Measurements from ENCODE around the gene THSD8. TPM values are rescaled to one million over a fixed set of nuclear protein-coding genes. Genes with fewer than 3 reads are reported as not detected.
A peak's percentile ranks its signal among the peaks of the same experiment; 100 is the strongest.

The THSD8 gene
- total RNA-seq, 4 donors from 2014 or later: not detected

DNA sequence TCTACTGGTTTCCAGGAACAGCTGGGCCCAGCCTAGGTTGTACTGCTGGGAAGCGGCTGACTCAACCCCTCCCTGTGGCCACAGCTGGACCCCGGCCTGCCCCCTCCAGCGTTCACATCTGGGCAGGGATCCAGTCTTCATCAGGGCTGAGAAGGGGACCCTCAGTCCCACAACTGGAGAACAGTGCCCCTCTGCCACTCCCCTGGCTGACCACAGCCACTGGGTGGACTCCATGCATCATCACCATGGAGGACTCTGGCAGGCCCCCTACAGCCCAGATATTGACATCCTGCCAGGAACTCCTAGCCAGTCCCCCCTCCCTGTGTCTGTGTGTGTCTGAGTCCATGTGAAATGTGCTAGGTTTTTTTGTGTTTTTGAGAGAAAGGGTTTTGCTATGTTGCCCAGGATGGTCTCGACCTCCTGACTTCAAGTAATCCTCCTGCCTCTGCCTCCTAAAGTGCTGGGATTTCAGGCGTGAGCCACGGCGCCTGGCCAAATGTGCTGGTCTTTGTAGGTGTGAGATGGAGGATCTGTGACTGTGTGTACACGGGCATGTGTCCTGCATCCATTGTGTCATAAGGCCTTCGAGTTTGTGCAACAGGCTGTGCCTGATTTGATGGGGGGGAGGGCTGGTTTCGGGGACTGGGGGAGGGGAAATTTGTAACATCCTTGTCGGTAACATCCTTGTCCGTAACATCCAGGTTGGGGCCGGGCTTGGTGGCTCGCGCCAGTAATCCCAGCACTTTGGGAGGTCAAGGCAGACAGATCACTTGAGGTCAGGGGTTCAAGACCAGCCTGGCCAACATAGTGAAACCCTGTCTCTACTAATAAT is 22.5 kb upstream of the THSD8 start:
- Histone ChIP-seq H3K9me3 (no peaks in the 10 kb centered on the region), H3K27ac (peak overlapping the region; percentile 72 to 99 (median 98)), H3K36me3 (no peaks in the 10 kb centered on the region), H3K4me1 (peaks cover 0 to 67% (median 32%) of the 10 kb centered on the region in 3 donors), H3K4me3 (peak overlapping the region in 1 of 2 donors; percentile 73), H3K27me3 (no peaks in the 10 kb centered on the region)
- no peak for ATAC-seq
- WGBS, 2 donors (ENCODE audit: low coverage in 1 of 2): 36 to 67% methylated on average over 3 to 10 of the region's 15 CpGs
- peak; percentile 75 for TF ChIP-seq POLR2AphosphoS5 (IDR thresholded peaks at IDR 0.05)
- TF ChIP-seq POLR2A (IDR thresholded peaks at IDR 0.05): no peak

DNA sequence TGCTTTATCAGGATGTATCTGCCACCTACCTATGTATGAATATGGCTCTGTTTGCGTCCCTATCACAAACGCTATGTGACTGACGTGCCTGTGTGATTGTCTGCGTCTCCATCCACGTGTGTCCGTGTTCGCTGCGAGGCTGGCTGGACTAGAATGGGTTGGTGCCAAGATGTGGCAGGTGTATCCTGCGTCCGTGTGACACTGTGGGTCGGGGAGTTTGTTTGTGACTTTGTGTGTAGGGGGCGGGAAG is 19.8 kb upstream of the THSD8 start:
- ATAC-seq: no peak
- 0% methylated on average over 1 of the region's 12 CpGs; no CpG with 5 or more reads in 1 of the 2 donors for WGBS, 2 donors (ENCODE audit: low coverage in 1 of 2)
- no peaks in the 10 kb centered on the region for H3K36me3 ChIP-seq
- H3K27me3 ChIP-seq: no peaks in the 10 kb centered on the region
- peak overlapping the region; percentile 33 to 60 for H3K4me3 ChIP-seq
- H3K9me3 ChIP-seq: no peaks in the 10 kb centered on the region
- peaks cover 0 to 85% (median 47%) of the 10 kb centered on the region in 3 donors for H3K4me1 ChIP-seq
- TF ChIP-seq, protein P1, sequence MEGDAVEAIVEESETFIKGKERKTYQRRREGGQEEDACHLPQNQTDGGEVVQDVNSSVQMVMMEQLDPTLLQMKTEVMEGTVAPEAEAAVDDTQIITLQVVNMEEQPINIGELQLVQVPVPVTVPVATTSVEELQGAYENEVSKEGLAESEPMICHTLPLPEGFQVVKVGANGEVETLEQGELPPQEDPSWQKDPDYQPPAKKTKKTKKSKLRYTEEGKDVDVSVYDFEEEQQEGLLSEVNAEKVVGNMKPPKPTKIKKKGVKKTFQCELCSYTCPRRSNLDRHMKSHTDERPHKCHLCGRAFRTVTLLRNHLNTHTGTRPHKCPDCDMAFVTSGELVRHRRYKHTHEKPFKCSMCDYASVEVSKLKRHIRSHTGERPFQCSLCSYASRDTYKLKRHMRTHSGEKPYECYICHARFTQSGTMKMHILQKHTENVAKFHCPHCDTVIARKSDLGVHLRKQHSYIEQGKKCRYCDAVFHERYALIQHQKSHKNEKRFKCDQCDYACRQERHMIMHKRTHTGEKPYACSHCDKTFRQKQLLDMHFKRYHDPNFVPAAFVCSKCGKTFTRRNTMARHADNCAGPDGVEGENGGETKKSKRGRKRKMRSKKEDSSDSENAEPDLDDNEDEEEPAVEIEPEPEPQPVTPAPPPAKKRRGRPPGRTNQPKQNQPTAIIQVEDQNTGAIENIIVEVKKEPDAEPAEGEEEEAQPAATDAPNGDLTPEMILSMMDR (IDR thresholded peaks at IDR 0.05): no peak
- TF ChIP-seq POLR2AphosphoS5 (IDR thresholded peaks at IDR 0.05) (no peak), EP300 (IDR thresholded peaks at IDR 0.05) (no peak), POLR2A (IDR thresholded peaks at IDR 0.05) (no peak)
- H3K27ac ChIP-seq: peak overlapping the region; percentile 67 to 100 (median 98)

DNA sequence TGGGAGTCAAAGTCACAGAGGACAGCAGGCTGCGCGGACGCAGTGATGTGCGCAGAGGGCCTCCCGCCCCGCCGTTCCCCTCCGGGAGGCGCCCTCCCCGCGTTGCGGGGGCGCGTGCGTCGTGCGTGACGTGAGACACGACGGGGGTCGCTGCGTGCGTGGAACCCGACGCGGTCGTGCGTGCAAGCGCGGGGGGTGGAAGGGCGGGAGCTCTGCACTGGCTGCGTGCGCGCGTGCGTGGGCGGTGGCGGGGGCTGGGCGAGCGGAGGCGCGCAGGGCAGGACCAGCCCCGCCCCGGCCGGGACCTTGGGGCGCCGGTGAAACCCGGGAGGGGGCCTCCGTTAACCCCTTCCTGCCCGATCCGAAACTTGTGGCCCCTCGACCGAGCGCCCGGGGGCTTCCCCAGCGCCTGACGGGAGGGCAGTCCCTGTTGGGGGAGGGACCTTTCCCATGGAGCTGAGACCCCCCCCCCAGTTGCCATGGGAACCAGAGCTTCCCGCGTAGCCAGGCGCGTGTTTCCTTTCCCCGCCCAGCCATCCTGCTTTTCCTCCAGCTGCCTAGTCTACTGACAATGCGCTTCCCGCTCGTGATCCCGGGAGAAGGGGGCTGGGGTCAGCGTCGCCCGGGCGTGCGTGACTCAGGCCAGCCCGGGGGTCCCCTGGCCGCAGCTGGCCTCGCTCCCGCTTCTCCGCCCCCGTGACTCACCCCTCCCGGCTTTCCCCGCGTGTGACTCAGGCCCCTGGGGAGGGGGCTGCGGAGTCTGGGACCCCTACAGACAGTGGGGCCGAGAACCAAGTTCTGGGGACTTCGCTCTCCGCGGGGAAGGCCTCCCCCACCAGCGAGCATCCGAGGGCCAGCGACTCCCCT is 19.2 kb upstream of the THSD8 start:
- Histone ChIP-seq H3K4me1 (peaks cover 0 to 85% (median 45%) of the 10 kb centered on the region in 3 donors), H3K27me3 (no peaks in the 10 kb centered on the region), H3K27ac (peak overlapping the region; percentile 67 to 100 (median 98)), H3K9me3 (no peaks in the 10 kb centered on the region), H3K36me3 (no peaks in the 10 kb centered on the region), H3K4me3 (peak overlapping the region; percentile 33 to 60)
- ATAC-seq: peak; percentile 70
- WGBS, 2 donors (ENCODE audit: low coverage in 1 of 2): no CpG with 5 or more reads among the region's 88 CpGs
- TF ChIP-seq POLR2A (IDR thresholded peaks at IDR 0.05) (peak; percentile 72 to 79), POLR2AphosphoS5 (IDR thresholded peaks at IDR 0.05) (peak; percentile 98), EP300 (IDR thresholded peaks at IDR 0.05) (peak; percentile 97)
- TF ChIP-seq, protein P1 (IDR thresholded peaks at IDR 0.05): peak in 1 of 4 experiments; percentile 30

DNA sequence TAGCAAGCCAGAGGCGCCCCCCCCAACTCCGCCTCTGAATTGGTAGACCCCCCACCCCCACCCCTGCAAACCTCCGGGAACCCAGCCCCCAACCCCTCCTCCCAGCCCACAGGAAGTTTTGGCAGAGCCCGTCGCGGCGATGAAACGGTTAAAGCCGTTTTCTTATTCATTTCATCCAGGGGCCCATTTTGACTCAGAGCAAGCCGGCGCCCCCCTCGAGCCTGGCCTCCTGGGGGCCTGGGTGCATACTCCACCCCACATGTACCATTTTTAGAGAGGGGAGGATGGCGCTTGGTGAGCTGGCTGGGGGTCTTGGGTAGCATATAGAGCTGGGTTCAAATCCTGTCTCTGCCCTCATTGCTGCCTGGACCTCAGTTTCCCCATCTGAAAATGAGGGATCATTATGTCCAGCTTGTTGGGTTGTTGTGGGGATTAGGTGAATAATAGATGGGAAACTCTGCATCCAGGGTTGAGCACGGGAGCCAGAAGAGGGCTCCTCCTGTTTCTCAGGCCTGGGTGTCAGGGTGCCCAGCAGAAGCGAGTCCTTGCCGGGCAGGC is 18.5 kb upstream of the THSD8 start:
- H3K36me3 ChIP-seq: no peaks in the 10 kb centered on the region
- TF ChIP-seq POLR2AphosphoS5 (IDR thresholded peaks at IDR 0.05) (no peak), POLR2A (IDR thresholded peaks at IDR 0.05) (no peak), EP300 (IDR thresholded peaks at IDR 0.05) (no peak)
- TF ChIP-seq, protein P1 (IDR thresholded peaks at IDR 0.05): no peak
- no peak for ATAC-seq
- peaks cover 0 to 85% (median 51%) of the 10 kb centered on the region in 3 donors for H3K4me1 ChIP-seq
- no peaks in the 10 kb centered on the region for H3K9me3 ChIP-seq
- 20% methylated on average over 1 of the region's 16 CpGs; no CpG with 5 or more reads in 1 of the 2 donors for WGBS, 2 donors (ENCODE audit: low coverage in 1 of 2)
- no peaks in the 10 kb centered on the region for H3K27me3 ChIP-seq
- H3K27ac ChIP-seq: peak overlapping the region; percentile 67 to 100 (median 98)
- H3K4me3 ChIP-seq: peak overlapping the region; percentile 33 to 60

DNA sequence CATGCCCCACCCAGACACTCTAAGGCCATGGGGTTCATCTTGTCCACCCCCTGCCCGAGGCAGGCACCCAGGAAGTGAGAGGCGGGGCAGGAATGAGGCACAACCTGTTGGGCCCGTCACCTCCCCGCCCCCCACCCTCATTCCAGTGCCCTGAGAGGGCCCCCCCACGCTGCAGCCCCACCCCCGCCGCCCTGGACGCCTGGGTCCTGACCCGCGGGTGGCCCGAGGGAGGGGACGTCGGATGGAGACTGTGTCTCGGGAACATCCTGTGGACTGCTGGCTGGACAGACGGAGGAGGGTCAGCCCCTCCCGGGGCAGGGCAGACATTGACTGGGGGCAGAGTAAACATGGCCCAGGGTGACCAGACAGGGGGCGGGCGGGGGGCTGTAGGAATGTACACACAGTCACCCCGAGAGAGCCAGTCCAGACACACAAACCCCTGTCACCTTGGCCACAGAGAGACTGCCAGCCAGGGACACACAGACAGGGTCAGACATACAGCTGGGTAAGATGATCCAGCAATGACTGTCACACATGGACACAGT is 17.9 kb upstream of the THSD8 start:
- WGBS, 2 donors (ENCODE audit: low coverage in 1 of 2): 17% methylated on average over 2 of the region's 19 CpGs; no CpG with 5 or more reads in 1 of the 2 donors

More for the DNA sequence above, 17.9 kb upstream of the THSD8 start:
- no peaks in the 10 kb centered on the region for H3K9me3 ChIP-seq
- no peak for ATAC-seq
- no peaks in the 10 kb centered on the region for H3K27me3 ChIP-seq
- H3K4me1 ChIP-seq: peaks cover 0 to 85% (median 50%) of the 10 kb centered on the region in 3 donors
- H3K36me3 ChIP-seq: no peaks in the 10 kb centered on the region
- no peak for TF ChIP-seq POLR2A (IDR thresholded peaks at IDR 0.05)
- TF ChIP-seq, protein P1 (IDR thresholded peaks at IDR 0.05): no peak
- TF ChIP-seq POLR2AphosphoS5 (IDR thresholded peaks at IDR 0.05): no peak
- H3K27ac ChIP-seq: peak overlapping the region; percentile 67 to 100 (median 98)
- H3K4me3 ChIP-seq: no peak overlapping the region

Measured in gastroesophageal sphincter (tissue), 4 donors.